Stomach smooth muscle (tissue), 2 donors: Measurements from ENCODE around the gene MAP1LC3B2.

Experiments used
- H3K27ac ChIP-seq: one replicate; pipeline ENCODE4 v1.7.0; 2013; ENCODE audit warnings: mild to moderate bottlenecking, low read length, inconsistent platforms
- H3K27me3 ChIP-seq, 2 donors: one replicate each; pipeline ENCODE4 v1.7.0; 2013; ENCODE audit warnings: low read length in 2 of 2; ENCODE audit not compliant: insufficient read depth in 2 of 2, control insufficient read depth in 1 of 2
- H3K36me3 ChIP-seq, 2 donors: one replicate each; pipeline ENCODE4 v1.7.0; 2013; ENCODE audit warnings: low read length in 2 of 2; ENCODE audit not compliant: control insufficient read depth in 2 of 2, insufficient read depth in 2 of 2
- H3K4me1 ChIP-seq: one replicate; pipeline ENCODE4 v1.7.0; 2013; ENCODE audit warnings: low read length; ENCODE audit not compliant: control insufficient read depth, insufficient read depth
- H3K4me3 ChIP-seq, 2 donors: one replicate each; pipeline ENCODE4 v1.7.0; 2013; ENCODE audit warnings: low read length in 2 of 2
- H3K9ac ChIP-seq, 2 donors: one replicate each; pipeline ENCODE4 v1.7.0; 2013; ENCODE audit warnings: low read length in 2 of 2, mild to moderate bottlenecking in 1 of 2
- H3K9me3 ChIP-seq, 2 donors: one replicate each; pipeline ENCODE4 v1.7.0; 2013; ENCODE audit warnings: low read length in 2 of 2; ENCODE audit not compliant: control insufficient read depth in 2 of 2
- donor health status: healthy.
- donor health status: Pancreatic carcinoma.

MAP1LC3B2 gene

DNA sequence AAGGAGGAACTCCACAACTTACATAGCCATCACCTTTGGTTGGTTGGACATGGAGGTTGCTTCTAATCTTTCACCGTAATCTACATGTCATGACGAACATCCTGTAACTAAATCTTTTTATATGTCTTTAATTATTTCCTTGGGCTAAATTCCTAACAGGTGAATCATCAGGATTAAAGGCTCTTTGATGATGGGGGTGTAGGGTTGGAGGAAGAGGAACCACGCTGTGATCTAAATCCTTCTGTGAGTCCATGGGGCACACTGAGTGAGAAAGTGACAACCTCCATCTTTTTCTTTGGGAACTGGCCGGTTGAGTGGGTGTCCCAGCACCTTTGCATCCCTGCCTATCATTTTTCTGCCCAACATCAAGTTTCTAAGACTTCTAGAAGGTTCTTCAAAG is 31.1 kb upstream of the MAP1LC3B2 start:
- Histone ChIP-seq H3K9ac (no peak overlapping the region), H3K9me3 (no peaks in the 10 kb centered on the region), H3K27me3 (no peaks in the 10 kb centered on the region), H3K4me3 (no peak overlapping the region), H3K4me1 (peaks cover 11% of the 10 kb centered on the region), H3K36me3 (no peaks in the 10 kb centered on the region), H3K27ac (no peak overlapping the region)

DNA sequence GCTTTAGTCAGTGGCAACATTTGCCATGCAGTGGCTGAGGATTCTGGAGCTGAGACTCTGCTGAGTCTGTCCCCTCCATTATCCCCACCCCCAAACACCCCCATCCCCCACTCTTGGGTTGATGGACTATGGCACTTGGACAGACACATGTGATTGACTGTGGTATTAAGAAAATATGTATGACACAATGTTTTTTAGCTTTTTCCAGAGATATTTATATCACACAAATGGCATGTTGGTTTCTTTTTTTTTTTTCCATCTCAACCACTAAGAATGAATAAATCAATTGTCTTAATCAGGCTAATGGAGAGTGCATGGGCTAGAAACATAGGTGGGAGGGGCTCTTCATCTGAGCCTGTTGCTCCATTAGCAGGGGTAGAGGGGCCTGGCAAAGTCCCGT is 30.7 kb upstream of the MAP1LC3B2 start:
- H3K36me3 ChIP-seq: no peaks in the 10 kb centered on the region
- H3K27ac ChIP-seq: no peak overlapping the region
- H3K27me3 ChIP-seq: no peaks in the 10 kb centered on the region
- H3K4me3 ChIP-seq: no peak overlapping the region
- no peak overlapping the region for H3K9ac ChIP-seq
- no peaks in the 10 kb centered on the region for H3K9me3 ChIP-seq
- H3K4me1 ChIP-seq: peaks cover 14% of the 10 kb centered on the region

- peaks cover 15% of the 10 kb centered on the region for H3K4me1 ChIP-seq
- no peaks in the 10 kb centered on the region for H3K36me3 ChIP-seq
- no peak overlapping the region for H3K9ac ChIP-seq
- no peak overlapping the region for H3K4me3 ChIP-seq
- H3K27me3 ChIP-seq: no peaks in the 10 kb centered on the region
- H3K27ac ChIP-seq: no peak overlapping the region
- H3K9me3 ChIP-seq: no peaks in the 10 kb centered on the region
Observed at GRCh38 chr12:116529048-116529447, 30.1 kb upstream of the MAP1LC3B2 start.

DNA sequence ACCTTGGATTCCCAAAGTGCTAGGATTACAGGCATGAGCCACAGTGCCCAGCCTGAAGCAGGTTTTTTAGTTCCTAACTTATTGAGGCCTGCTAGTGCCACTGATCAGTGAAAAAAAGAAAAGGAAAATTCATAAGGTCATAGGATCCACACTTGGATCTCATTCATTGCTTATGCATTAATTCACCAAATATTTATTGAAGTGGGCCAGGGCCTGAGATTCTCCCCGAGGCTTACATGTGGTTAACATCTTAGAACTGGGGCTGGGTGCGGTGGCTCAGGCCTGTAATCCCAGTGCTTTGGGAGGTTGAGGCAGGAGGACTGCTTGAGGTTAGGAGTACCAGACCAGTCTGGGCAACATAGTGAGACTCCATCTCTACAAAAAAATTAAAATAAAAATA is 29.5 kb upstream of the MAP1LC3B2 start:
- no peaks in the 10 kb centered on the region for H3K36me3 ChIP-seq
- H3K9ac ChIP-seq: no peak overlapping the region
- no peak overlapping the region for H3K27ac ChIP-seq
- no peaks in the 10 kb centered on the region for H3K9me3 ChIP-seq
- no peak overlapping the region for H3K4me3 ChIP-seq
- H3K27me3 ChIP-seq: no peaks in the 10 kb centered on the region
- H3K4me1 ChIP-seq: peaks cover 20% of the 10 kb centered on the region

- Histone ChIP-seq H3K9me3 (no peaks in the 10 kb centered on the region), H3K27ac (no peak overlapping the region), H3K27me3 (no peaks in the 10 kb centered on the region), H3K4me1 (peaks cover 15% of the 10 kb centered on the region), H3K4me3 (no peak overlapping the region), H3K9ac (no peak overlapping the region), H3K36me3 (no peaks in the 10 kb centered on the region)
Observed at GRCh38 chr12:116532428-116532827, 26.8 kb upstream of the MAP1LC3B2 start.

DNA sequence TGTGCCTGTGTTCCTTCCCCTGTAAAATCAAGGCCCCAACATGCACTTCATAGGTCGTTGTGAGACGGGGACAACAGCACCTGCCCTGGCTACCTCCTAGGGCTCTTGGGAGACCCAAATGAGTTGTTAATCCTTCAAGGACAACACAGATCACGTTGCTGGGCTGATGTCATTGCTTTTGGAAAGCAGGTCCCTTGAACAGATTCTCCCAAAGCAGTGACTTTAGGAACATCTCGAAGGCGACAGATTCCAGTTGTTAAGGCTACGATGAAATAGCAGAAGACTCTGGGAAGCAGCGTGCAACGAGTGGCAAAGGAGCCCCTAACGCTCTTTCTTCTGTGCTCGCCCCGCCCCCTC is 26.2 kb upstream of the MAP1LC3B2 start:
- H3K36me3 ChIP-seq: no peaks in the 10 kb centered on the region
- peak overlapping the region in 1 of 2 donors; percentile 13 for H3K9ac ChIP-seq
- peaks cover 15% of the 10 kb centered on the region for H3K4me1 ChIP-seq
- no peaks in the 10 kb centered on the region for H3K27me3 ChIP-seq
- no peak overlapping the region for H3K27ac ChIP-seq
- no peaks in the 10 kb centered on the region for H3K9me3 ChIP-seq
- peak overlapping the region; percentile 78 to 84 for H3K4me3 ChIP-seq

- Histone ChIP-seq H3K9ac (peak overlapping the region in 1 of 2 donors; percentile 52), H3K4me3 (peak overlapping the region; percentile 78 to 84), H3K27me3 (no peaks in the 10 kb centered on the region), H3K36me3 (no peaks in the 10 kb centered on the region), H3K27ac (peak overlapping the region; percentile 60), H3K9me3 (no peaks in the 10 kb centered on the region), H3K4me1 (peaks cover 15% of the 10 kb centered on the region)
Observed at GRCh38 chr12:116533343-116534251, 25.6 kb upstream of the MAP1LC3B2 start.

- peak overlapping the region; percentile 52 to 62 for H3K9ac ChIP-seq
- peak overlapping the region; percentile 24 for H3K27ac ChIP-seq
- H3K36me3 ChIP-seq: no peaks in the 10 kb centered on the region
- H3K4me1 ChIP-seq: peaks cover 19% of the 10 kb centered on the region
- peak overlapping the region; percentile 78 to 84 for H3K4me3 ChIP-seq
- no peaks in the 10 kb centered on the region for H3K9me3 ChIP-seq
- H3K27me3 ChIP-seq: no peaks in the 10 kb centered on the region
Observed at GRCh38 chr12:116534311-116535121, 24.7 kb upstream of the MAP1LC3B2 start.

DNA sequence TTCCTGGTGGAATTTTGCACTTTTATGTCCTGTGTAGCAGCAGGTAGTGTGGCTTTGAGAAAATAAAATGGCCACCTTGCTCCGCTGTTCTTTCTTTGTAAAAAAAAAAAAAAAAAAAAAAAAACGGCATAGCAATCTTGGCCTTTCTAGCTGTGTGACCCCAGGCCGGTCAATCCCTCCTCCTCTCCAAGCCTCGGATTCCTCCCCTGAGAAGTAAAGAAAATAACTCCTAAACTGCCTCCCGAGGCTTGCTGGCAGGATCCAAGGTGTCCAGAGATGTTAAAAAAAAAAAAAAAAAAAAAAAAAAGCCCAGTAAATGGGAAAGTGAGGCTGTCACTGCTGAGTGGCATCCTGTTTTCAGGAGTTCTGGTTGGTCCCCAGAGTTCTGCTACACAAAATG is 23.9 kb upstream of the MAP1LC3B2 start:
- no peak overlapping the region for H3K4me3 ChIP-seq
- peaks cover 26% of the 10 kb centered on the region for H3K4me1 ChIP-seq
- no peaks in the 10 kb centered on the region for H3K9me3 ChIP-seq
- H3K36me3 ChIP-seq: no peaks in the 10 kb centered on the region
- H3K27me3 ChIP-seq: no peaks in the 10 kb centered on the region
- no peak overlapping the region for H3K27ac ChIP-seq
- H3K9ac ChIP-seq: peak overlapping the region in 1 of 2 donors; percentile 52

DNA sequence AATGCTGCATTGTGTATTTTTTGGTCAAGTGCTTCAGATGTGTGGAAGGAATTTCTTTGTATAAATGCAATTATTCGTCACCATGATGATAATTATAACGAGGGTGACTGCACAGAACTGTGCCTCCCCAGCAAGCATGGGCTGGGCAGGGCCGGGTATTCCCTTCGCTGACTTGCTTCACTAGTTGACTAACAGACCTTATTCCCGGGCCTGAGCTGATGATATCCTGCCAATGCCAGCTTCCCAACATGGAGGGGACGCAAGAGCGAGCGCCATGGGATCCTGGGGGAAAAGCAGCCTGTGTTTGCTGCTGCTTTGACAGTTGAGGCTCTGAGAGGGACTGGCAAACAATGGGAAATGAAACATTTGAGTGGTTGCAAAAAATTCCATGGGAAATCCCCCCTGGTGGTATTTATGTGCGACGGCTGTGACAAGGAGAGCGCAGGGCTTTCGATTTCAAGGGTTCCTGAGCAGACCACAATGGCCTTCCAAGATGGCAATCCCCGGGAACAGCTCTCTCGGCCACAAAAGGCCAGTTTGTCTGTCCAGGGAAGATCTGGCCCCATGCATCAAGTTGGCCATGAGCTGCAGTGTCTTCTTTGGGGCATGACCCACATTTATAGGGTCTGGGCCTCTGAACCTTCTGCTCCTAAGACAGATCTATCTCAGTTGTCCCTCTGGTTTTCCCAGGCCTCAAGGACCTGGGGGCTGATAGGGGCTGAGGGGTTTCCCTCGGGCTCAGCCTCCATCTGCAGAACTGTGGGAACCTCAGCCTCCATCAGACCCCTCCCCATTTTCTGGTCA is 21.9 kb upstream of the MAP1LC3B2 start:
- Histone ChIP-seq H3K9me3 (no peaks in the 10 kb centered on the region), H3K9ac (no peak overlapping the region), H3K4me1 (peaks cover 27% of the 10 kb centered on the region), H3K27ac (no peak overlapping the region), H3K4me3 (no peak overlapping the region), H3K36me3 (no peaks in the 10 kb centered on the region), H3K27me3 (no peaks in the 10 kb centered on the region)
